ENCODE results near the gene TSPYL1.
"Not testable (repeated sequence)": the region's sequence is repeated elsewhere in the genome, so short reads cannot be mapped to it uniquely, and the experiment has no call there.

The TSPYL1 gene

GRCh38 chr6:116292553-116292952, 12.8 kb upstream of the TSPYL1 start:
- no peak for DNase-seq

GRCh38 chr6:116291701-116292396, 12.1 kb upstream of the TSPYL1 start:
- DNase-seq: no peak

- DNase-seq: no peak
Observed at GRCh38 chr6:116290799-116291198, 11.1 kb upstream of the TSPYL1 start.

GRCh38 chr6:116289876-116290275, 10.1 kb upstream of the TSPYL1 start:
- no peak for DNase-seq

- peak; percentile 61 for DNase-seq
Observed at GRCh38 chr6:116287689-116288282, 8.1 kb upstream of the TSPYL1 start.

GRCh38 chr6:116286773-116287358, 7.1 kb upstream of the TSPYL1 start:
- DNase-seq: no peak

GRCh38 chr6:116284984-116285383, 5.3 kb upstream of the TSPYL1 start:
- not testable (repeated sequence) for DNase-seq

GRCh38 chr6:116283191-116283590, 3.5 kb upstream of the TSPYL1 start:
- no peak for DNase-seq

GRCh38 chr6:116282698-116283097, 3.0 kb upstream of the TSPYL1 start:
- DNase-seq: no peak

GRCh38 chr6:116280933-116281316, 1.2 kb upstream of the TSPYL1 start:
- DNase-seq: no peak

- DNase-seq: peak; percentile 30
Observed at GRCh38 chr6:116280161-116280932, 617 bp upstream of the TSPYL1 start.

GRCh38 chr6:116278854-116279231, 887 bp downstream of the TSPYL1 start:
- no peak for DNase-seq

GRCh38 chr6:116278481-116278829, 1.3 kb downstream of the TSPYL1 start:
- DNase-seq: no peak

GRCh38 chr6:116277124-116277523, 2.6 kb downstream of the TSPYL1 start:
- DNase-seq: no peak

GRCh38 chr6:116271149-116271708, 8.5 kb downstream of the TSPYL1 start:
- DNase-seq: no peak

- DNase-seq: peak; percentile 69
Observed at GRCh38 chr6:116268589-116269293, 11.0 kb downstream of the TSPYL1 start.

- no peak for DNase-seq
Observed at GRCh38 chr6:116267836-116268588, 11.7 kb downstream of the TSPYL1 start.

GRCh38 chr6:116266803-116267202, 12.9 kb downstream of the TSPYL1 start:
- no peak for DNase-seq

- no peak for DNase-seq
Observed at GRCh38 chr6:116265041-116265829, 14.5 kb downstream of the TSPYL1 start.

- no peak for DNase-seq
Observed at GRCh38 chr6:116263353-116263752, 16.4 kb downstream of the TSPYL1 start.

GRCh38 chr6:116258520-116258919, 21.2 kb downstream of the TSPYL1 start:
- no peak for DNase-seq
